Epithelial cell of esophagus (primary cell): ENCODE data around the gene SCO2.
A peak's percentile ranks its signal among the peaks of the same experiment; 100 is the strongest.
"Not testable (repeated sequence)": the region's sequence is repeated elsewhere in the genome, so short reads cannot be mapped to it uniquely, and the experiment has no call there.

Experiments
- DNase-seq: peaks from one replicate; pipeline ENCODE4 v3.0.0; 2010; ENCODE audit warnings: low read depth
- H3K4me3 ChIP-seq: 2 replicates; pipeline ENCODE4 v1.5.1; 2011; ENCODE audit warnings: mild to moderate bottlenecking, low read length, control low read depth
- TF ChIP-seq, protein P1 (sequence below): IDR thresholded peaks from 2 replicates; pipeline ENCODE4 v1.5.1; 2011; ENCODE audit warnings: low read depth, mild to moderate bottlenecking, low read length, control low read depth, inconsistent platforms; ENCODE audit not compliant: insufficient read depth; ENCODE audit errors: missing control alignments

SCO2 gene

DNA sequence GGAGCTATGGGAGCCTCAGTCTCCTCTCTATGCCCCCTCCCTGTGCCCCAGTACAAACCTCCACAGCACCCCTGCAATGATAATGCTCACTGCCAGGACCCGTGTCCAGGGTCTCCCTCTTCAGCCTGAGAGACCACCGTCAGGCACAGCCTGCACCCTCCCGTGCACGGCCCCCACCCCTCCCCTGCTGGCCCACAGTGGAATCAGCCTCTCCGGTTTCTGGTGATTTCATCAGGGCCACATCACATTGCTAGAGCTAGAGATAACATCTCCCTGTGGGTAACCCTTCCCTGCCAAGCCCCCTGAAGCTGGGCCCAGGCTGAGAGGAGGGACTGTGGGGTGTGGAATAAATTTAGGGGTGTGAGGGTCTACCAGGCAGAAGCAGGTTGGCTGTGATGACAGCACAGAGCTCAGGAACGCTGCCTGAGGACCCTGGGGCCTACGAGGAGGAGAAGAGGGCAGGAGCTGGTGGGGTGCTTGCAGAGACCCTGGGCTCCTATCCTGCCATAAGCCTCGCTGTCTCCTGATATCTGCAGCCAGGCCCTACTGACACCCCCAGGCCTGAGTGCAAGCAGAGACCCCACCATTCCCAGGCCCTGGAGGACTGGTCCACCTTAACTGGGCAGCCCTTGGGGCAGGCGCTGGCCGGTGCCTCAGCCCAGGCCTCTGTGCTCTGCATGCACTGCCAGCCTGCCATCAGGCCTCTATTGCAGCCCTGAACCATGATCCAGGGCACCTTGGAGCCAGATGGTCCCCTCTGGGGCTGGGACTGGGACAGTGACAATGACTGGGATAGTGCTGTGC, 20.3 kb upstream of the SCO2 start, which contains the start of gene KLHDC7B:
KLHDC7B (plus strand) TSS at position 378 of the 804 bp plus-strand sequence; CDS start at position 723, 345 bp downstream.
- no peak within 1 kb of the TSS for H3K4me3 ChIP-seq
- no peak for DNase-seq
- TF ChIP-seq, protein P1, sequence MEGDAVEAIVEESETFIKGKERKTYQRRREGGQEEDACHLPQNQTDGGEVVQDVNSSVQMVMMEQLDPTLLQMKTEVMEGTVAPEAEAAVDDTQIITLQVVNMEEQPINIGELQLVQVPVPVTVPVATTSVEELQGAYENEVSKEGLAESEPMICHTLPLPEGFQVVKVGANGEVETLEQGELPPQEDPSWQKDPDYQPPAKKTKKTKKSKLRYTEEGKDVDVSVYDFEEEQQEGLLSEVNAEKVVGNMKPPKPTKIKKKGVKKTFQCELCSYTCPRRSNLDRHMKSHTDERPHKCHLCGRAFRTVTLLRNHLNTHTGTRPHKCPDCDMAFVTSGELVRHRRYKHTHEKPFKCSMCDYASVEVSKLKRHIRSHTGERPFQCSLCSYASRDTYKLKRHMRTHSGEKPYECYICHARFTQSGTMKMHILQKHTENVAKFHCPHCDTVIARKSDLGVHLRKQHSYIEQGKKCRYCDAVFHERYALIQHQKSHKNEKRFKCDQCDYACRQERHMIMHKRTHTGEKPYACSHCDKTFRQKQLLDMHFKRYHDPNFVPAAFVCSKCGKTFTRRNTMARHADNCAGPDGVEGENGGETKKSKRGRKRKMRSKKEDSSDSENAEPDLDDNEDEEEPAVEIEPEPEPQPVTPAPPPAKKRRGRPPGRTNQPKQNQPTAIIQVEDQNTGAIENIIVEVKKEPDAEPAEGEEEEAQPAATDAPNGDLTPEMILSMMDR = peak; percentile 5

- peak; percentile 93 for DNase-seq
- TF ChIP-seq, protein P1 = no peak
- peak overlapping the region; percentile 19 for H3K4me3 ChIP-seq
These were observed 19.4 kb upstream of the SCO2 start for GRCh38 chr22:50544746-50545253.

DNA sequence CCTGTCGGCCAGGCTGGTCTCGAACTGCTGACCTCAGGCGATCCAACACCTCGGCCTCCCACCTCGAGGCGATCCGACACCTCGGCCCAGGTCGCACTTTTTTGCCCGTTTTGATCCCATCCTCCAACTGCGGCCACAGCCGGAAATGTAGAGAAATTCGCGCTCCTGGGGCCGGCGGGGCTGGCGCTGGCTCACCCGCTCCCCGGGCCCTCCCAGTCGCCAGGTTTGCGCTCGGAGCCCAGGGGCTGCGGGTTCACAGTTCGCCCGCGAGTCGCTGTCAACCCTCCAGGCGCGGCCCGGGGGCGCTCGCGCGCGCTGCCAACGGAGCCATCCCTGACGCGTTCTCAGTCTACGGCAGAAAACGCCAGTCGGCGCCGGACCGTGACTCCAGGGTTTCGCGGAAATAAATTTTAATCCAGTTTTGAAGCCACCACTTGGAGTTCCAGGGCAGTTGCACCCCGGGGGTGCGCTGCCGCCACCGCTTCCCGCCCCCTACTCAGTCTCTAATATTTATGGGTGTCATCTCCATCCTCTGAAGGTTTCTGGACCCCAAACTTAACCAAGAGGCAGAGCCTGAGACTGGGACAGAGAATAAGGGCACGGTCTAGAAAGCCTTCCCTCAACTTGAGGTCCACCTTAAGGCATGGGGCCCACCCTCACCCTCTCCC, 18.8 kb upstream of the SCO2 start:
- peak overlapping the region; percentile 19 for H3K4me3 ChIP-seq
- peak; percentile 71 for DNase-seq
- TF ChIP-seq, protein P1 = peak; percentile 29

- DNase-seq = peak; percentile 85
- TF ChIP-seq, protein P1 = peak; percentile 38
- no peak overlapping the region for H3K4me3 ChIP-seq
These were observed 17.1 kb upstream of the SCO2 start for GRCh38 chr22:50542416-50542927.

- DNase-seq = peak; percentile 98
- H3K4me3 ChIP-seq = not testable (repeated sequence)
These were observed 16.2 kb upstream of the SCO2 start for GRCh38 chr22:50541667-50542026.

DNA sequence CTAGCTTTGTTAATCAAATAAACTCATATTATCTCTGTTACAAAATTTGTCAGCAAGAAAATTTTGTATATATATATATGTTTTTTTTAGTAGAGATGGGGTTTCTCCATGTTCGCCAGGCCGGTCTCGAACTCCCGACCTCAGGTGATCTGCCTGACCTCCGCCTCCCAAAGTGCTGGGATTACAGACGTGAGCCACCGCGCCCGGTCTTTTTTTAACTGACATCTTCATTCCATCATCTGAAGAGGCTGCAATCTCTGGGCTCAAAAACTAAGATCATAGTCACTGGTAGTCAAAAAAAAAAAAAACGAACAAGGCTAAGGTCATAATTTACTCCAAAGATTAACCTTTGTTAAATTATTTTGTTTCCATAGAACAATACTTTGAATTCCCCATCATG, 15.0 kb upstream of the SCO2 start:
- TF ChIP-seq, protein P1 = no peak
- DNase-seq = no peak
- H3K4me3 ChIP-seq = no peak overlapping the region

- no peak overlapping the region for H3K4me3 ChIP-seq
- no peak for DNase-seq
- TF ChIP-seq, protein P1 = no peak
These were observed 12.4 kb upstream of the SCO2 start for GRCh38 chr22:50537765-50538164.
